Breast epithelium (tissue), 3 donors: ENCODE measurements around the gene CFAP90.

ENCODE experiments used
- POLR2A ChIP-seq: fragments of 450-650 bp; IDR thresholded peaks from one replicate; pipeline ENCODE4 v1.6.1; 2016; ENCODE audit warnings: antibody characterized with exemption, mild to moderate bottlenecking, moderate library complexity
- TF ChIP-seq, protein P1 (sequence below), 3 donors: fragments of 450-650 bp; IDR thresholded peaks; one replicate each; pipeline ENCODE4 v1.5.1; 2016 to 2017; ENCODE audit warnings: antibody characterized with exemption in 3 of 3, mild to moderate bottlenecking in 3 of 3, moderate library complexity in 3 of 3

DNA sequence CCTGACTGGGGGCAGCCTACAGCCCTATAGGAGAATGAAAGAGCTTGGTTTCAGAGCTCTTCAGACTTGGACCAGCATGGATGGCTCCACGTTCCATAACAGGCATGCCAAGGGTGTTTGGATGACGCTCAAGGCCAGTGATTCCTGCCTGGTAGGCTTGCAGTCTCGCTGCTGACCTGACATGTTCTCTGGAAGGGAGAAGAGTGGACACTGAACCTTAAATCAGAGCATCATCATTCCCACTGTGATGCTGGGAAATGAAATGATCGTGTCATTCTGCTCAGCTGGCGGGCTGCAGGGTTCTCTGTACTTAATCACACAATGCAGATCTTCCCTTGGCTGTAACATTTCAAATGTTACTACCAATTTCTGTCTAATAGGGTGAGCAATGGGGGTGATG is 57.0 kb downstream of the CFAP90 start:
- TF ChIP-seq, protein P1, sequence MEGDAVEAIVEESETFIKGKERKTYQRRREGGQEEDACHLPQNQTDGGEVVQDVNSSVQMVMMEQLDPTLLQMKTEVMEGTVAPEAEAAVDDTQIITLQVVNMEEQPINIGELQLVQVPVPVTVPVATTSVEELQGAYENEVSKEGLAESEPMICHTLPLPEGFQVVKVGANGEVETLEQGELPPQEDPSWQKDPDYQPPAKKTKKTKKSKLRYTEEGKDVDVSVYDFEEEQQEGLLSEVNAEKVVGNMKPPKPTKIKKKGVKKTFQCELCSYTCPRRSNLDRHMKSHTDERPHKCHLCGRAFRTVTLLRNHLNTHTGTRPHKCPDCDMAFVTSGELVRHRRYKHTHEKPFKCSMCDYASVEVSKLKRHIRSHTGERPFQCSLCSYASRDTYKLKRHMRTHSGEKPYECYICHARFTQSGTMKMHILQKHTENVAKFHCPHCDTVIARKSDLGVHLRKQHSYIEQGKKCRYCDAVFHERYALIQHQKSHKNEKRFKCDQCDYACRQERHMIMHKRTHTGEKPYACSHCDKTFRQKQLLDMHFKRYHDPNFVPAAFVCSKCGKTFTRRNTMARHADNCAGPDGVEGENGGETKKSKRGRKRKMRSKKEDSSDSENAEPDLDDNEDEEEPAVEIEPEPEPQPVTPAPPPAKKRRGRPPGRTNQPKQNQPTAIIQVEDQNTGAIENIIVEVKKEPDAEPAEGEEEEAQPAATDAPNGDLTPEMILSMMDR (IDR thresholded peaks at IDR 0.05) = no peak
- TF ChIP-seq POLR2A = no peak
